ENCODE results near the gene MFF.
"Not testable (repeated sequence)": the region's sequence is repeated elsewhere in the genome, so short reads cannot be mapped to it uniquely, and the experiment has no call there.

MFF gene

DNA sequence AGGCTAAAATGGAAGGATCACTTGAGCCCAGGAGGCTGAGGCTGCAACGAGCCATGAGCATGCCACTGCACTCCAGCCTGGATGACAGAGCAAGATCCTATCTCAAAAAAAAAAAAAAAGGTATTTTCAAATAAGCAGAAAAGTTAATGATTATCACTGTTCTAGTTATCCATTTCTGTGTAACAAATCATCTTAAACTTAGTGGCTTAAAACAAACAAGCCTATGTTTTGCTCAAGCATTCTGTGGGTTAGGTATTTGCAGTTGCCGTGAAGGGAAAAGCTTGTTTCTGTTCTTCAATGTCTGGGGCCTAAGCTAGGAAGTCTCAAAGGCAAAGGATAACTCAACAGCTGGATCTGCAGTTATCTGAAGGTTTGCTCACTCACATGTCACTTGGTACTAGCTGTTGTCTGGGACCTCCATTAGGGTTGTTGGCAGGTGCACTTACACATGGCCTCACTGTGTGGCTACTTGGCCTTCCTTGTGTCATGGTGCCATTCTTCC lies 14.1 kb downstream of the MFF start:
- no peak for DNase-seq

DNA sequence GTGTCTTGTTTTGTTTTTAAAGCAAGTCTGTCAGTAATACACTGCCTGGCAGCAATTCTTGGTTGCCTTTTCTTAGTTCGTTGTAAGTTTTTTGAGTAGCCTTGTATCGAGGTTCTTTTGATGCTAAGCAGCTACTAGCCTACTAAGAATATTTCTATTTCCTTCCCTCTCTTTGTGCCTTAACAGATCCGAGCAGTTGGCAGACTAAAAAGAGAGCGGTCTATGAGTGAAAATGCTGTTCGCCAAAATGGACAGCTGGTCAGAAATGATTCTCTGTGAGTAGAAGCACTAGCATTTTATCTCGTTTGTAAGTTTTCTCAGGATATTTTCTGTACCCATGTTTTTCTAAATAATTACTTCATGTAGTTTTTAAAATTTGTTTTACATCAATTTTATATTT lies 15.1 kb downstream of the MFF start:
- no peak for DNase-seq

DNA sequence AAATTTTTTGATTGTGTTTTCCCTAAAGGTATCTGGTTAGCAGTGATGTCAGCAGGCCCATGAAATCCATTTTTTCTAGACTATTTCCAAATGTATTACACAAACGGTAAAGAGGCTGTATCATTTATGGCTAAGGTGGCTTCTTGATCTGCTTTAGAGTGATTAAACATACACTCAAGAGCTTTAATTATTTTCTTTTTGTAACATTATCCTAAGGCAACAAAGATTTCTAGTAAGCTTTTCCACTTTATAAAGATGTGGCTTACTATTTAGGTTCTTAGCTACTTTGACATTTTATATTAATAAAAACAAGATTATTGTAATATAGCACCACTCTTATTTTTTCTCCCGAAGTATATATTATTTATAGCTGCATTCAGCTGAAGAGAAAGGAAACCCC lies 16.5 kb downstream of the MFF start:
- DNase-seq, result no peak

DNA sequence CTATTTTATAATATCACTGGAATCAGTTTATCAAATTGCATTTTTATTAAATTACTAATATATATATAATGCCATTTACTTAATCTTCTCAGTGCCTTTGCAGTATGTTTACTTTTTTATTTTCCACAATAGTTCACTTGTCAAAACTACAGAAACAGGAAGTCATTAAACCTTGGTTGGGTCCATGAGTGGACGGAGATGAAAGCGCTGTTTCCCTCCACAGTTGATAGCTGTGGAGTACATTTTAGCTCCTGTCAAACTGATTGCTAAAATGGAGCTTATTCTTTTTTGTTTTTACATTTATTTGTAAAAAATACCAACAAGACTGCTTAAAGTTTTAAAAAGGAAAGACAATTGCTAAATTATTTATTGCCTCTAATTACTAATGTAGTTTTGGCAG lies 19.2 kb downstream of the MFF start:
- no peak for DNase-seq

DNA sequence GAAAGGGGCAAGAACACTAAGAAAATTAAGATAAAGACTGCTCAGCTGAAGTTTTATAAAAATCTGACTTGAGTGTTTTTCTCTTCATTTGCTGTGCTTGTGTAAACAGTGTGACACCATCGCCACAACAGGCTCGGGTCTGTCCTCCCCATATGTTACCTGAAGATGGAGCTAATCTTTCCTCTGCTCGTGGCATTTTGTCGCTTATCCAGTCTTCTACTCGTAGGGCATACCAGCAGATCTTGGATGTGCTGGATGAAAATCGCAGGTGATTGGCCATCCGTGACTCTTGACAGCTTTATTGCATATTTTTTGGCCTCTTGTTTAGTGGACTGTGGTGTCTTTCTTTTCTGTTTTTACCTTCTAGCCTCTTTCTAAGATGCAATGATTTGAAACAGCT lies 22.1 kb downstream of the MFF start:
- DNase-seq, result no peak

DNA sequence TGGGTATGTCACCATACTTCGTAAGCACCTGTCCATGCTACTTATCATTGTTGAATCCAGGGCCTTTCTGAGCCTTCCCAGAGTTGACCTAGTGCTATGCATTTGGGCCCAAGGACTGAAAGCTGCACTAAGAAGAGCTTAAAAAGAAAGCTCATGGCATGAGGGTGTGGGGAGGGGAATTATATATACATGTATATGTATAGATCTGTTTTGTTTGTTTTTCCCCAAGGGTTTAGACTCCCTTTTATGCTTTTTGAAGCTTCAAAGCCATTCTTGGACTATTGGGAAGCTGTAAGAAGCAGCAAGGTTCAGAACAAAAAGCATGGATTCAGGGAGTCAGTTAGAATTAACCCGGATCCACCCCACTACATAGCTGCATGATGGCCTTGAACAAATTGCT lies 23.3 kb downstream of the MFF start:
- no peak for DNase-seq

DNA sequence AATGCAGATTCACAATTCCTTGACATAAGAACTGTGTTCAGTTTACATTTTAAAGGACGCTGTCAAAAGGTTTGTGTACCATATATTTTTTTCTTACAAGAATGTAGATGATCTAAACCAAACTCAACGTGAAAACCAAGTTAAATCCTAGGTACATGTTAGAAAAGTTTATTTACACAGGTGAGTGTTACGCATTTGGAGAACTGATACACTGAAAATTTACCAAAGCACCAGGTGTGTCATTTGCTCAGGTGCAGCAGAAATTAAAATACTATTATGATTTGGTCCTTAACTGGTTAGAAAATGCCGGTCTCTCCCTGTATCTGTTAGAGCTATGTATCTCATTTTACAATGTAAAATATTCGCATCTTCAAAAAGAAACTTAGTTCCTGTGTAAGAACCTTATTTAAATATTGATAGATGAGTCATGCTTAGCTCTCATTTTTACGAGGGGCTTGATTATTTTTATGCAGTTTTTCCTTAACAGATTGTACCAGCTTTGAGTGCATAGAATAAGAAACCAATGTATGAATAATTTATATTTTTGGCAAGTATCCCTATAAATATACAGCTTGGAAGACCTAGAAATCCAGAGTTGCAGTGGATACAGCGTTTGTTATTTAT lies 25.1 kb downstream of the MFF start:
- DNase-seq, result no peak

DNA sequence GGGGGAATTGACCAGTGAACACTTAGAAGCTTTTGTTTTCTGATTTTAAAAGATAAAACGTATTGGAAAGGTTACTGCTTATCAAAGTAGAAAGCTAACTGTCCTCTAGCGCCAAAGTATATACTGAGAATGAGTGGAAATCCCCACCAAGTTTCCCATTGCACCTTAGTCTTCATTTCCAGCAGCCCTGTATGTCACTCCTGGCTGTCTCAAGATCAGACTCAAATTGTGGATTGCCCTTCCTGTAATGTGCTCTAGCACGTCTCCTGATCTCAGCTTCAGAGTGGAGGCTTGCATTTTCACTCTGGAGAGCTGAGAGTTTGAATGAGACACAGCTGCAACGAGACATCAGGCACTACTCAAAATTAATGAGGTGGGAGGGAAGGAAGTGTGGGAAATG lies 26.6 kb downstream of the MFF start:
- no peak for DNase-seq

DNA sequence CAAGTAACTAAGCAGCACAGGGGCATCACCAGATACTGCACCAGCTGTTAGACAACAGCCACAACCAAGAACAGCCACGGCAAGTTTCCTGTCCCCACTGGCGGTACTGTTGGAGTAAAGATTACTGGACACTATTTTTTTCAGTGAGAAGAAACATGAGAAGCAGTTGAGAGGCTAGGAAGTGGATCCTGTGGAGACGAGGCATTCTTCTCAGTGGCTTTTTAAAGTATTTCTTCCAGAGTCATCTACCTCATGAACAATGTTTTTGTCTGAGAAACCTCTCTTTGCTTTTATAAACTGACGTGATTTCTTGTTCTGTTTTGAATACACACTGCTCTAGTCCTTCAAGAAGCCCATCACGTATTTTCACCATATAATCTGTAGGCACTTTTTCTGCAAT lies 35.3 kb downstream of the MFF start:
- DNase-seq, result no peak

DNA sequence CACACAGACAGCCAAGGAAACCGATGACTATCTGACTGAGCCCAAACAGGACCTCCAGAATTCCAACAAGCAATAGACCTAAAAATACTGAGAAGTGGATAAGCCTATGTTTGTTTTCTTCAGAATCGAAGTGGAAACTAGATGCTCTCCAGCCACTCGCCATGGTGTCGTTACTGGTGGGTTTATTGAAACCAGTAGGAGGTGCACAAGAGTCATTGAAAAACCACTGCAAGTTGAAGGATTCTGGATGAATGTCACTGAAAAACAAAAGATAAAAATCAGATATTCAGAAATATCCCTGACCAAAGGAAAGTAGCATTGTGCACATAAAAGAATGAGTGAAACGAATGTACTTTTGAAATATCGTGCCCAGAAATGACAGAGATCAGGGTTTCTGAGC lies 38.7 kb downstream of the MFF start:
- peak; percentile 11 for DNase-seq

DNA sequence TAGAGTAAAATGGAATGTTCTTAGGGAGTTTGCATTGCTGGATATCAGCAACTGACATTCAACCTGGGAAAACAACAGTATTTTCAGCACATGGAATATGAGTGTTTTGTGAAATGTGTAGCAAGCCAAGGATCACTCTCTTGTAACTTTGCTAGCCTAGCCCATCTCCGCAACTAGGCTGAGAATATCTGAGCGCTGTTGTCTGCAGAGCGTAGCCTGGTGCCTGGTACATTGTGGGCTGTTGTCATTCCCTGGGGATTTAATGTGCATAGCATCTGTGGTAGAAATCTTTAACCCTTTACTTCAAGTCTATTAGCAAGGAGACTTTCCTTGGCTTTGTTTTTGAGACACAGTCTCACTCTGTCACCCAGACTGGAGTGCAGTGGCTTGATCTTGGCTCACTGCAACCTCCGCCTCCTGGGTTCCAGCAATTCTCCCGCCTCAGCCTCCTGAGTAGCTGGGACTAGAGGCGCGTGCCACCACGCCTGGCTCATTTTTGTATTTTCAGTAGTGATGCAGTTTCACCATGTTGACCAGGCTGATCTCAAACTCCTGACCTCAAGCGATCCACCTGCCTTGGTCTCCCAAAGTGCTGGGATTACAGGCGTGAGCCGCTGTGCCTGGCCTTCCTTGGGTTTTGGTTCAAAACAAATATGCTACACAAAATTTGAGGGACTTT lies 39.7 kb downstream of the MFF start:
- DNase-seq, result not testable (repeated sequence)

DNA sequence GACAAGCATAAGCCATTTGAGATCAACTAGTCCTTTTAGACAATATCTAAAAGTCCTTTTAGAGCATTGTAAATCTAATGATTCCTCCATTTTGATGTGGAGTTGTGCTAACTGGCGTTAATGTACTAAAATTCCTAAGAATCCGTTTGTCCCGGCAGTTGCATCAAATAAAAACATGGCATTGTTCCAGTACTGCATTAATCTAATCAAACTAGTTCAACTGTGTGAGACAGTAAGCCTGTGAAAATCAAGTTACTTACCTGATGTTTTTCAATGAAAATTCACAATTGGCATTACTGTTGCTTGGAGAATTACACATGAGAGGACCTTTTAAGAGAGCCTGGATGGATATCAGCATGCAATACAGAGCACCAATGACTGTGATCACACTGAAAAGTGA lies 40.8 kb downstream of the MFF start:
- DNase-seq, result no peak

DNA sequence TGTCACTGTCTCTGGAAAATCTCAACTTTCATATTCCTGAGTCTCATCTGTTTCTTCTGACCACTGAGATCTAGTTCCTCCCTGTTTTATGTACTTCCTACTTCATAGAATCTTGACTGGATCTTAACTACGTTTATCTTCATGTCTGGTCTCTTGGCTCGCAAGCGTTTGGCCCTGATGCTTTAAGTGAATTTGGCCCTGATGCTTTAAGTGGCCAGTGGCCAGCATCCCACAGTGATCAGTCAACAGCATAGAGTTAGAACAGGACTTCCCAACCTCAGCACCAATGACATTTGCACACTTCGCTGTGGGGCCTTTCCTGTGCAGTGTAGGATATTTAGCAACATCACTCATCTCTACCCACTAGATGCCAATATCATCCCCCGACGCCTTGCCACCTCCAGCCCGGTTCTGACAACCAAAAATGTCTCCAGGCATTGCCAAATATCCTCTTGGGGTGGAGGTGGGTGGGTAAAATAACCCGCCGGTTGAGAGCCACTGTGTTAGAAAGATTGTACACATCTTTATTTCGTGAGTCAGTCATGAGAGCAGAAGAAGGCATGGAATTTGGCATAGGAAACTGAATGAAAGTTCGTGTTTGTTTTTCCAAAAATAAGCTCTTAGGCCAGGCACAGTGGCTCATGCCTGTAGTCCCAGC lies 41.8 kb downstream of the MFF start:
- DNase-seq, result no peak

DNA sequence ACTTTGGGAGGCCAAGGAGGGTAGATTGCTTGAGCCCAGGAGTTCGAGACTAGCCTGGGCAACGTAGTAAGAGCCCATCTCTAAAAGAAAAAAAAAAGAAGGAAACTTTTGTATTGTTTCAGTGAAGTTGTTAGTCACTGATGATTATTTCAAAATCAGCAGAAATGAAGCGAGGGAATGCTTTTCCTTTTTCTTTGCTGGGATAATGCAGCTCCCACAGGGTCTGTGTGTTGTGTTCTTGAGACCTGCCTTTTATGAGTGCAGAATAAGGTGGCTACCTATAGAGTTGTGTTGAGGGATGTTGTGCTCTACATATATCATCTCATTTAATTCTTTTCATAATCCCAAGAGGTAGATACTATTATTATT lies 42.4 kb downstream of the MFF start:
- DNase-seq, result no peak

DNA sequence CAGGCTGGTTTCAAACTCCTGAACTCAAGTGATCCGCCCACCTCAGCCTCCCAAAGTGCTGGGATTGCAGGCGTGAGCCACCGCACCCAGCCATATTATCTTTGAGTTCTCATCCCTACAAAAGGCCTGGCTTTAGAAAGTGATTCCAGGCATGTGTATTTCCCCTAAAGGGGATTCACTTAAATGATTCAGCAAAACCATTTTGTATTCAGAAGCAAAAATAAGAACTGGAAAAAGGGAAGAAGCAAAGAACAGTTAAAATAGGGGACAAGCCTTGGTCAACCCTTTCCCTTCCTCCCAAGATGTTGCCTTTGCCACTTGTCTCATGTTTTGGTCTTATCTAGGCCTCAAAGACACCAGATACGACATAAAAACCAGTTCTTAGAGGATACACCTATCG lies 43.5 kb downstream of the MFF start:
- no peak for DNase-seq

DNA sequence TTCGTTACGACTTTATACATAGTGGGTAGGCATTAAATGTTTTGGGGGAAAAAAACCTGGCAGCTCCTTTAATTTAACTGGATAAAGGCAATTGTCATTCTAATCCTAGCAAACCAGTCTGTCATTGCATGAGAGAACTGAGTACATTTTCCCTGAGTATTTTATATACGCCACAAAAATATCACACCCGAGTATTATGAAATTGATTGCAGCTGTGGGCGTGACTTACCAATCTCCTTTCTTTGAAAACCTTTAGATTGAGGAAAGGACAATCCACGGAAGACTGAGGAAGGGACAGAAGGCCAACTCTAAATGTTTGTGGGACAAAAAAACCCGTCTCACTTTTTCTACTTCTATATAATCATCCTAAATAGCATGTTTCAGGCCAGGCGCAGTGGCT lies 45.0 kb downstream of the MFF start:
- DNase-seq, result no peak

DNA sequence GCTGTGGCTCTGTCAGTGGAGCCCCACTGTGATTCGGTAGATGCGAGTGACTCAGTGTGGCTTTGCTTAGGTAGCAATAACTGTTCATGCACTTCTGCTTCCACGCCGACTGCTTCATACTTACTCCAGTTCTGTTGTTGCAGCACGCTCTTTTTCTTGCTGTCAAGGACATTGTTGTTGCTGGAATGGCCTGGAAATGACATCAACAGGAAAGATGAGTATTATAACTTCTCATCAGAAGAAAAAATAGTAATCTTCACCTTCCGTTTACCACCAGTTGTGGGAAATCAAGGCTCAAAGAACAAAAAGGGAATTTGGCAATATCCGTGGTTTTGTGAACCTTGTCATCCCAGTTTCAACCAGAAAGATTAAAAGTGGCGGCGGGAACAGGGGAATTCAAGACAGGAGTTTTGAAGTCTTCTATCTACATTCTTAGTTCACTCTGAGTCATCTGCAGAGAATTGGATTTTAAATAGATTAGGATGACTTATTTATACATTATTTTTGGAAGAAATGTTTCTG lies 45.8 kb downstream of the MFF start:
- peak; percentile 17 for DNase-seq

DNA sequence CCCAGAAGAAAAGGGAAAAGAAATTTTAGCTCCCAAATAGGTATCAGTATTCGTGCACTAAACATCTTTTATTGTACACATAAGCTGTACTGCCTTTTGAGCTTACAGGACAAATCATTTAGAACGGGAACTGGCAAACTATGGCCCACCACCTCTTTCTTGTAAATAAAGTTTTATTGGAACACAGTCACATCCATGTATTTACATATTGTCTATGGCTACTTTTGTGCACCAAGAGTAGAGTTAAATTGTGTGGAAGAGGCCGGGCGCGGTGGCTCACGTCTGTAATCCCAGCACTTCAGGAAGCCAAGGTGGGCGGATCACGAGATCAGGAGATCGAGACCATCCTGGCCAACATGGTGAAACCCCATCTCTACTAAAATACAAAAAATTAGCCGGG lies 48.3 kb downstream of the MFF start:
- no peak for DNase-seq

DNA sequence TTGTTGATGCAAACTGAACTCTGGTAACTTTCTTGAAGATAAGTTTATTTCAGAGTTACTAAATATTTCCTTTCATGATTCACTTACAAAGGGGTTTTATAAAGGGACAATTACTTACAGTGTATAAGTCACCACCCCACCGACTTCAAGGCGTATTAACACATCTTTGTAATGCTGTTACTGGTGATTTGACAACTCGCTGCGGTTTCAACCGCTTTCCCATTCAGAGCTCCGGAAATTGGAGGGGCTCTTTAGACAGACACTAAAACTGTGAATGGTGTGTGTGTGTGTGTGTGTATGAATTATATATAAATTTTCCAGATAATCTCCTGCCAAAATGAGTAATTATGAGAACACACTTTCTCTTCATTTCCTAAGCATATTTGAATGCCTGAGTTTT lies 49.1 kb downstream of the MFF start:
- peak; percentile 58 for DNase-seq

DNA sequence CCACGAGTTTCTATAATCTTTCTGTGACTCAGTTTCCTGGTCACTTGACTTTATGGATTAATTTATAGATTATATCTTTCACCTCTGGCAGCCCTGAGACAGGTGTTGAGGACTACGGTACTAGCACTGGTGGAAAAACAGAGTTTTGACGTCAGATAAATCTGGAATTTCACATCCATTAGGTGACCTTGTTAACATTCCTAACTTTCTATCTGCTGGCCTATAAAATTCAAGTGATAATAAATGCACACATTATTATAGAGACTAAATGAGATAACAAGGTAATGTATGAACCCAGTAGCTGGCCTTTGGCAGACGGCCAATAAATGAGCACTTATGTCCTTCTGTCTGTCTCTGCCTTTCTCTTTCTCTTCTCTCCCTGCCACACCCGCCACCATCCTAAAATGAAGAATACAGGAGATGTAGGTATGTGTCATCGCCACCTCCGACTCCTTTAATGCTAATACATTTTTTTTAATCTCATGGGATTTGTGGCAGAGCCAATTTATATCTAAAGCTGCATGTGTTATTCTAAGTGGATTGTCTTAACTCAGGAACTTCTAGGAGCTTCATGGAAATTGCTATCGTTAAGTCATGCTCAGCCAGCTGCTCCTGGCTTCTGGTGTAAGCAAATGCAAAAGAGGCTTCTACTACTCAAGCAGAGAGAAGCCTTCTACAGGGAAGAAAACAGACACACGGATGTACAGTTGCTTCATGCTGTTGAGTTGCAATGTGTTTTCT lies 51.8 kb downstream of the MFF start:
- no peak for DNase-seq

DNA sequence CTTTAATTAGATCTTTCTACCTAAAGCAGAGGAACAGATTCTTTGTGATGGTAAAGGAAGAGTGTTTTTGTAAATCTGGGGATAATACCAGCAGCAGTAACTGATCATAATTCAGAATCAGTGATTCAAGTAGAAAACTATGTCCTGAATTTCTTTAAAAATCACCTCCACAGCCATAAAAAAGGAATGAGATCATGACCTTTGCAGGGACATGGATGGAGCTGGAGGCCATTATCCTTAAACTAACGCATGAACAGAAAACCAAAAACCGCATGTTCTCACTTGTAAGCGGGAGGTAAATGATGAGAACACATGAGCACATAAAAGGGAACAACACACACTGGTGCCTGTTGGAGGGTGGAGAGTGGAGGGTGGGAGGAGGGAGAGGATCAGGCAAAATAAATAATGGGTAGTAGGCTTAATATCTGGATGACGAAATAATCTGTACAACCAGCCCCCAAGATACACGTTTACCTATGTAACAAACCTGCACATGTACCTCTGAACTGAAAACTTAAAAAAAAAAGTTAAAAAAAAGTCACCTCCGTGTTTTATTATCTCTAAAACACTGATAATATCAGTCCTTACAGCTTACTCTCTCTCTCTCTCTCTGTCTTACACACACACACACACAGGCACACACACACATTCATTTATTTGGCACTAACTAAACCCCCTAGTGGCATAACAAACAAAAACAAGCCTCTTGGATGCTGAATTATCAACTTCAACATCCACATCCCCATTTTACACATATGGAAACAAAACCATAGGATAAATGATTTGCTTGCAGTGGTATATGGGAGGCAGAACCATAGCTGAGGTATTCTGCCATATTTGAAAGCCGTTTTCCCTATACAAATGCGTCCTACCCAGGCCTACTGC lies 52.7 kb downstream of the MFF start:
- no peak for DNase-seq

DNA sequence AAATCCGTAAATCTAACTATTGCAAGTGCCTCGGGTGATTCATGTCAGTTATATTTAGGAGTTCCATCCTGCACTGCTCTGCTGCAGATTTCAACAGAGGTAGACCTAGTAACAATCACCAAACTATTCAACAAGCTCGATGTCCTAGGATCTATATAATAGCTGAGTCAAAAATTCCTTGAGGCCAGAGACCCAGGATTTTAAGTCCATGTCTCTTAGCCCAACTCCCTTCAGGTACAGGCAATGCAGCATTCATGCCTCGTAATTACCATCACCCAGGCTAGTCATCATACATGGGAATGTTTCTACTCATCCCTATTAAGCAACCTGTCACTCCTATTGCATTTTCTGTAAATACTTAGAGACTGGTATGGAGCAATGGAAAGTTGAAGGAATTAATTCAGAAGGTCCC lies 53.3 kb downstream of the MFF start:
- no peak for DNase-seq

DNA sequence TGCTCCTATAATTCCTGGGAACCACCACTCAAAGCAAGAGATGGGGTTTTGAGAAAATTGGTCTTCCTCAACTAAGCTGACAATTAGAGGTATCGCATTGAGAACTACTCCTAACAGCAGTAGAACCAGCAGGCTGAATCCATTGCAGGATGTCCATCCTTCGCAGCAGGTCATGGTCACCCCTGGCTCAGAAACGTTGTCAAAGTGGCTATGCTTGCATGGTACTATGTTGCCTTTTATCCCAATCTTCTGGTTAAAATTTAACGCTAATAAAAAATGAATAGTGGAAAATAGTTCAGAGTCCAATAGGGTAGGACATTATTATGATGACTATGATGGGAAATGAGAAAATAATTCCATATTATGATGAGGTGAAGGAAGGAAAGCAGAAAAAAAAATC lies 54.0 kb downstream of the MFF start, which contains the start of gene TM4SF20:
Gene TM4SF20 (minus strand): TSS at position 212 of the 400 bp plus-strand sequence. CDS start 38 bp downstream, at position 174.
- no peak for DNase-seq
